A549 (cell line): ENCODE measurements around the gene BNC2.

Experiments
- CEBPB ChIP-seq, 2 experiments: fragments of >200 bp in 1 of 2; sonication (Bioruptor Twin) in 1 of 2; formaldehyde crosslinking in 1 of 2; IDR thresholded peaks; 2 replicates each; pipeline ENCODE4 v1.6.1; 2012 to 2016
- MAFK ChIP-seq: fragments of 450-650 bp; IDR thresholded peaks from 2 replicates; pipeline ENCODE4 v1.6.1; 2014; ENCODE audit not compliant: partially characterized antibody
- POLR2A ChIP-seq: IDR thresholded peaks from 2 replicates; pipeline ENCODE4 v1.6.1; 2012; ENCODE audit warnings: mild to moderate bottlenecking, low read length
- RNF2 ChIP-seq: fragments of 200-600 bp; sonication (generic); IDR thresholded peaks from 2 replicates; pipeline ENCODE4 v1.6.1; 2016; ENCODE audit warnings: low read depth, mild to moderate bottlenecking, antibody characterized with exemption, moderate library complexity, borderline replicate concordance
- TP53 ChIP-seq: fragments of 250-450 bp; sonication (Bioruptor Pico); IDR thresholded peaks from 2 replicates; pipeline ENCODE4 v1.5.0; 2021; ENCODE audit warnings: mild to moderate bottlenecking, moderate library complexity
- TF ChIP-seq, protein P1 (sequence below): fragments of >200 bp; sonication (Bioruptor Twin); formaldehyde crosslinking; IDR thresholded peaks from 3 replicates; pipeline ENCODE4 v1.6.1; 2016
- TF ChIP-seq, protein P2 (sequence below): fragments of 450-650 bp; IDR thresholded peaks from 2 replicates; pipeline ENCODE4 v1.6.1; 2014; ENCODE audit warnings: antibody characterized with exemption
- TF ChIP-seq, protein P3 (sequence below): fragments of 250-450 bp; sonication (Bioruptor Pico); IDR thresholded peaks from 2 replicates; pipeline ENCODE4 v1.5.0; 2021; ENCODE audit warnings: mild to moderate bottlenecking, moderate library complexity, borderline replicate concordance
- TF ChIP-seq, protein P4 (sequence below): fragments of >200 bp; sonication (Bioruptor Twin); formaldehyde crosslinking; IDR thresholded peaks from 3 replicates; pipeline ENCODE4 v1.5.1; 2016

DNA sequence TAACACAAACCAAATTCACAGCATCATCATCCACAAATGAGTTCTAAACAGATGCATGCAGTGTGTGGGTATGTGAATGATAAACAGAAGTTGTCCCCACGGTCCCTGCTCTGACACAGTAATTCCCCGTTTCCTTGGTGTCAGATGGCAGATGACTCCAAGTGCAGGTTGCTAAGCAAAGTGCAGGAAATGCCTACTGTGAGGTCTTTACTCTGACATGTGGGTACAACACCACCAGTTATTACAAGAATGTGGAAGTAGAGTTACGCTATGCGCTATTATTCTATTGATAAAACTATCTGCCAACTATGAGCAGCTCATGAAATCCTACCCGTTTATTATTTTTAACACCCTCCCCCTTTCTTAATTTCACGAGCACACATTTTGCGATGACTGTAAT, 448.9 kb downstream of the BNC2 start:
- TF ChIP-seq, protein P1, sequence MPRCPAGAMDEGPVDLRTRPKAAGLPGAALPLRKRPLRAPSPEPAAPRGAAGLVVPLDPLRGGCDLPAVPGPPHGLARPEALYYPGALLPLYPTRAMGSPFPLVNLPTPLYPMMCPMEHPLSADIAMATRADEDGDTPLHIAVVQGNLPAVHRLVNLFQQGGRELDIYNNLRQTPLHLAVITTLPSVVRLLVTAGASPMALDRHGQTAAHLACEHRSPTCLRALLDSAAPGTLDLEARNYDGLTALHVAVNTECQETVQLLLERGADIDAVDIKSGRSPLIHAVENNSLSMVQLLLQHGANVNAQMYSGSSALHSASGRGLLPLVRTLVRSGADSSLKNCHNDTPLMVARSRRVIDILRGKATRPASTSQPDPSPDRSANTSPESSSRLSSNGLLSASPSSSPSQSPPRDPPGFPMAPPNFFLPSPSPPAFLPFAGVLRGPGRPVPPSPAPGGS: no peak
- no peak for TF ChIP-seq CEBPB (IDR thresholded peaks at IDR 0.05)
- TF ChIP-seq, protein P2, sequence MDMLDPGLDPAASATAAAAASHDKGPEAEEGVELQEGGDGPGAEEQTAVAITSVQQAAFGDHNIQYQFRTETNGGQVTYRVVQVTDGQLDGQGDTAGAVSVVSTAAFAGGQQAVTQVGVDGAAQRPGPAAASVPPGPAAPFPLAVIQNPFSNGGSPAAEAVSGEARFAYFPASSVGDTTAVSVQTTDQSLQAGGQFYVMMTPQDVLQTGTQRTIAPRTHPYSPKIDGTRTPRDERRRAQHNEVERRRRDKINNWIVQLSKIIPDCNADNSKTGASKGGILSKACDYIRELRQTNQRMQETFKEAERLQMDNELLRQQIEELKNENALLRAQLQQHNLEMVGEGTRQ: no peak
- TF ChIP-seq POLR2A: no peak
- no peak for TF ChIP-seq RNF2
- TF ChIP-seq, protein P3, sequence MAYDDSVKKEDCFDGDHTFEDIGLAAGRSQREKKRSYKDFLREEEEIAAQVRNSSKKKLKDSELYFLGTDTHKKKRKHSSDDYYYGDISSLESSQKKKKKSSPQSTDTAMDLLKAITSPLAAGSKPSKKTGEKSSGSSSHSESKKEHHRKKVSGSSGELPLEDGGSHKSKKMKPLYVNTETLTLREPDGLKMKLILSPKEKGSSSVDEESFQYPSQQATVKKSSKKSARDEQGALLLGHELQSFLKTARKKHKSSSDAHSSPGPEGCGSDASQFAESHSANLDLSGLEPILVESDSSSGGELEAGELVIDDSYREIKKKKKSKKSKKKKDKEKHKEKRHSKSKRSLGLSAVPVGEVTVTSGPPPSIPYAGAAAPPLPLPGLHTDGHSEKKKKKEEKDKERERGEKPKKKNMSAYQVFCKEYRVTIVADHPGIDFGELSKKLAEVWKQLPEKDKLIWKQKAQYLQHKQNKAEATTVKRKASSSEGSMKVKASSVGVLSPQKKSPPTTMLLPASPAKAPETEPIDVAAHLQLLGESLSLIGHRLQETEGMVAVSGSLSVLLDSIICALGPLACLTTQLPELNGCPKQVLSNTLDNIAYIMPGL (CRISPR knock-in tag): no peak
- no peak for TF ChIP-seq TP53 (CRISPR knock-in tag)
- no peak for TF ChIP-seq MAFK
- TF ChIP-seq, protein P4, sequence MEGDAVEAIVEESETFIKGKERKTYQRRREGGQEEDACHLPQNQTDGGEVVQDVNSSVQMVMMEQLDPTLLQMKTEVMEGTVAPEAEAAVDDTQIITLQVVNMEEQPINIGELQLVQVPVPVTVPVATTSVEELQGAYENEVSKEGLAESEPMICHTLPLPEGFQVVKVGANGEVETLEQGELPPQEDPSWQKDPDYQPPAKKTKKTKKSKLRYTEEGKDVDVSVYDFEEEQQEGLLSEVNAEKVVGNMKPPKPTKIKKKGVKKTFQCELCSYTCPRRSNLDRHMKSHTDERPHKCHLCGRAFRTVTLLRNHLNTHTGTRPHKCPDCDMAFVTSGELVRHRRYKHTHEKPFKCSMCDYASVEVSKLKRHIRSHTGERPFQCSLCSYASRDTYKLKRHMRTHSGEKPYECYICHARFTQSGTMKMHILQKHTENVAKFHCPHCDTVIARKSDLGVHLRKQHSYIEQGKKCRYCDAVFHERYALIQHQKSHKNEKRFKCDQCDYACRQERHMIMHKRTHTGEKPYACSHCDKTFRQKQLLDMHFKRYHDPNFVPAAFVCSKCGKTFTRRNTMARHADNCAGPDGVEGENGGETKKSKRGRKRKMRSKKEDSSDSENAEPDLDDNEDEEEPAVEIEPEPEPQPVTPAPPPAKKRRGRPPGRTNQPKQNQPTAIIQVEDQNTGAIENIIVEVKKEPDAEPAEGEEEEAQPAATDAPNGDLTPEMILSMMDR: no peak
